ENCODE results near the gene ZNF823.
"Not testable (repeated sequence)": the region's sequence is repeated elsewhere in the genome, so short reads cannot be mapped to it uniquely, and the experiment has no call there.

Gene ZNF823

GRCh38 chr19:11738746-11739620 lies at the start of gene ZNF823:
TSS of gene ZNF823 (minus strand) at chr19:11738946. CDS start at chr19:11738819, 127 bp downstream.
- DNase-seq: peak; percentile 98

- DNase-seq: no peak
Measured at GRCh38 chr19:11787536-11787935, 48.8 kb upstream of the ZNF823 start.

- no peak for DNase-seq
Measured at GRCh38 chr19:11784356-11784755, 45.6 kb upstream of the ZNF823 start.

DNA sequence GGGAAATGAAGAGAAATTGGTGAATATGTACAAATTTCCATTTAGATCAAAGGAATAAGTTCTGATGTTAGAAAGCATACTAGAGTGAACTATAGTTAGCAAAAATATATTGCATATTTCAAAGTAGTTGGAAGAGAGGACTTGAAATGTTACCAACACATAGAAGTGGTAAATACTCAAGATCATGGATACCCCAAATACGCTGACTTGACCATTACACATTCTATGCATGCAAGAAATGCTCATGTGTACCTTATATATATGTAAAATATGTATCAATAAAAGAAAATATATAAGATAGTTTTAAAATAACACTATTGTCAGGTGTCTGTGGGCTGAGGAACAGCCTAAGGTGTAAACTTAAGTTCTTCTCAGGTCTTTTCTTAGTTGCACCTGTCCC lies 45.0 kb upstream of the ZNF823 start:
- DNase-seq: no peak

DNA sequence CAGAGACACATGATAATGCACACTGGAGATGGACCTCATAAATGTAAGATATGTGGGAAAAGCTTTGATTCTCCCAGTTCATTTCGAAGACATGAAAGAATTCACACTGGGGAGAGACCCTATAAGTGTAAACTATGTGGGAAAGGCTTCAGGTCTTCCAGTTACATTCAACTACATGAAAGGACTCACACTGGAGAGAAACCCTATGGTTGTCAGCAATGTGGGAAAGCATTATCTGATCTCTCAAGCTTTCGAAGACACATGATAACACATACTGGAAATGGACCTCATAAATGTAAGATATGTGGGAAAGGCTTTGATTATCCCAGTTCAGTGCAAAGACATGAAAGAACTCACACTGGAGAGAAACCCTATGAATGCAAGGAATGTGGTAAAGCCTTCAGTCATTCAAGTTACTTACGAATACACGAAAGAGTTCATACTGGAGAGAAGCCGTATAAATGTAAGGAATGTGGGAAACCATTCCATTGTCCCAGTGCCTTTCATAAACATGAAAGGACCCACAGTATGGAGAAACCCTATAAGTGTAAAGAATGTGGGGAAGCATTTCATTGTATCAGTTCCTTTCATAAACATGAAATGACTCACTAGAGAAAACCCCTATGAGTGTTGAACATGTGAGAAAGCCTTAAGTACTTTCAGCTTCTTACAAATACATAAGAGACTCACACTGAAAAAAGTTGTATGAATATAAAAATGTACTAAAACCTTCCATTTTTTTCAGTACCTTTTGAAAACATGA lies 42.7 kb upstream of the ZNF823 start:
- no peak for DNase-seq

GRCh38 chr19:11780431-11781020 lies 41.8 kb upstream of the ZNF823 start:
- no peak for DNase-seq

- DNase-seq: not testable (repeated sequence)
Measured at GRCh38 chr19:11776669-11777068, 37.9 kb upstream of the ZNF823 start.

DNA sequence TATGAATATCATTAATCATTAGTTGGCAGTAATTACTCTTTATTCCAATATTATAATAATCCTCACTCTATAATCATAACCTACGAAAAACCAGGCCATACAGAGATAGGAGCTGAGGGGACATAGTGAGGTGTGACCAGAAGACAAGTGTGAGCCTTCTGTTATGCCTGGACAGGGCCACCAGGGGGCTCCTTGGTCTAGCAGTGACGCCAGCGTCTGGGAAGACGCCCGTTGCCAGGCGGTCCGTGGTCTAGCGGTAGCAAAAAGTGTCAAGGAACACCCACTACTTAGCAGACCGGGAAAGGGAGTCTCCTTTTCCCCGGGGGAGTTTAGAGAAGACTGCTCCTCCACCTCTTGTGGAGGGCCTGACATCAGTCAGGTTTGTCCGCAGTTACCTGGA lies 32.8 kb upstream of the ZNF823 start:
- DNase-seq: not testable (repeated sequence)

- DNase-seq: no peak
Measured at GRCh38 chr19:11769995-11770394, 31.2 kb upstream of the ZNF823 start.

GRCh38 chr19:11767633-11768133 lies 28.9 kb upstream of the ZNF823 start:
- peak; percentile 16 for DNase-seq

DNA sequence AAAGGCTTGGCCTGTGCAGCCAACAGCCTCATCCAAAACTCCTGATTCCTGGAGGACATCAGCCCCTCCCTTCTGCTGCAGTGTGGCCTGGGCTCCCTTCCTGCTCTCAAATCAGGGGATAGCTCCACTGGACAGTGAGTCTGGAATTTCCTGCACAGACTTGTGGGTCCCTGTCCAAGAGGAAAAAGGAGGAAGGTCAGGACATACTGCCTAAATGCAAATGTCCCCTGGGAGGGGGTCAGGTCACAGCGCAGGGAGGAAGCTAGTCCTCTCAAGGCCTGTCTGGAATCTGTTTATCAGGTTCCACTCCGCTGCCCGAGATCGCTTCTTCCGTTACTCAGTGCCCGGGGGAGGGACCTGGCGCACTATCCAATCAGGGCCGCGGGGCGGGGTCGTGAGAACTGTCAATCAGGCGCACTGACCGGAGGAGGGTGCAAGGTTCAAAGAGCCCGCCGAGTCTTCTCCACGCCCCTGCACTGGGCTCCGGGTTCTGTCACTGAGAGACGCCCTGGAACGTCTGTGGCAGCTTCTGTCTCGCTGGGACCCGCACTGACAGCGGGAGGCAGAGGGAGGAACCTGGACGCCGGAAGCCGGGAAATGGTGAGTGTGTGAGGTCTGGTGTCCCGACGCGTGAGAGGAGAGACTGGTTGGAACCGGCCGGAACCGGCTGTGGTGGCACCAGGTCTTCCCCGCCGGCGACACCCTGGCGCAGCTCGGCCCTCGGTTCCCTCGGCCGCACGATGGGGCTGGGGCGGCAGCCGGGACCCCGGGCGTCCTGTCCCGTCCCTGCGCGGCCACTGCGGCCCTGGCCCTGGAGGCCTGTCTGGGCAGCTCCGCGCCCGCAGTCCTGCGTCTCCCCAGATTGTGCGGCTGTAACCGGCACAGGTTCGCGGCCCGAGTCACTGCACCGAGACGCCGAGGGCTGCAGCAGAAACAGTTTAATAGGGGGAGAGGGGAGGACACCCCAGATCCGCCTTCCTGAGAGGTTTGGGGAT lies 28.1 kb upstream of the ZNF823 start, which contains the start of gene ZNF441:
Gene ZNF441, plus strand, starts transcription at position 404 of the 995 bp plus-strand sequence. Its CDS starts 194 bp downstream, at position 598.
- peak; percentile 97 for DNase-seq

GRCh38 chr19:11763611-11764010 lies 24.9 kb upstream of the ZNF823 start:
- no peak for DNase-seq

DNA sequence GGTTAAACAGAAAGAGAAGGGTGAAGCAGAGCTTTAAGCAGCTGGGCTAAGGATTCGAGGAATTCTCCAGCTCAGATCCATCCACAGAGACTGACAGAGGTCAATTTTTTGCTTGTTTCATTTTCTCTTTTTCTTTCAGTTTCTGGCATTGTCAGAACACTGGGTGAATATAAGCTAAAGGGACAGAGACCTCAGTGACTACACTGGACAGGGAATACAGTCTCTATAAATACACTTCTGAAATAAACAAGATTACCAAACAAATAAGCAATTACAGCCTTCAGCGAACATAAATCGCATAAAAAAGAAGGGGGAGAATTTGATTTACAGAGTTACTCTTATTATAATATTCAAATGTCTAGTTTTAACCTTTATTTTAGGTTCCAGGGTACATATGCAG lies 24.4 kb upstream of the ZNF823 start:
- no peak for DNase-seq

DNA sequence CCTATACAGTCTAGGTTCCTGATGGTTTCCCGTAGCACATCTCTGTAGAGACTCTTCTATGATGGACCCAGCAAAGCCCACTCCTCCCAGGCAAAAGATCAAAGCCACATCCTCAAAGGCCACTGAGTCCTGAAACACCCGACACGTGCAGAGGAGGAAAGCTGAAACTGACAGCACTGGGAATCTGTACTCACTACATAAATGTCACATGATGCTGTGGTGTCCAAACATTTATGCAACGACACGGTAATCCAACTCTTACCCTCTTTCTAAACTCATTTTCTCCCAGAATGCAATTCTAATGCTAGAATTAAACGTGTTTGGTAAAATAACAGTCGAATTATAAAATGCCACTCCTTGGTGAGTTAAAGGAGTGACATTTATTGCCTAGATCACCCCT lies 21.1 kb upstream of the ZNF823 start:
- no peak for DNase-seq

DNA sequence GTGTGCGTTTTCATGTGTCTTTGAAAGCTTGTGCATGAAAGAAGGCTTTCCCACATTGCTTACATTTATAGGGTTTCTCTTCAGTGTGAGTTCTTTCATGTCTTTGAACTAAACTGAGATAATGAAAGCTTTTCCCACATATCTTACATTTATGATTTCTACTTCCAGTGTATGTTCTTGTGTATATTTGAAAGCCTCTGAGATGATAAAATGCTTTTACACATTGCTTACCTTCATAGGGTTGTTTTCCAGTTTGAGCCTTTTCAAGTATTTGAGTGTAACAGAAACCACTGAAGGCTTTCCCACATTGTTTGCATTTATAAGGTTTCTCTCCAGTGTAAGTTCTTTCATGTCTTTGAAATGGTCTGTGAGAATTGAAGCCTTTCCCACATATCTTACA lies 18.2 kb upstream of the ZNF823 start:
- DNase-seq: no peak

- no peak for DNase-seq
Measured at GRCh38 chr19:11754663-11755062, 15.9 kb upstream of the ZNF823 start.

GRCh38 chr19:11752244-11752736 lies 13.5 kb upstream of the ZNF823 start:
- DNase-seq: no peak

GRCh38 chr19:11749751-11750150 lies 11.0 kb upstream of the ZNF823 start:
- no peak for DNase-seq

GRCh38 chr19:11747277-11747676 lies 8.5 kb upstream of the ZNF823 start:
- DNase-seq: no peak

- DNase-seq: no peak
Measured at GRCh38 chr19:11745869-11746268, 7.1 kb upstream of the ZNF823 start.

DNA sequence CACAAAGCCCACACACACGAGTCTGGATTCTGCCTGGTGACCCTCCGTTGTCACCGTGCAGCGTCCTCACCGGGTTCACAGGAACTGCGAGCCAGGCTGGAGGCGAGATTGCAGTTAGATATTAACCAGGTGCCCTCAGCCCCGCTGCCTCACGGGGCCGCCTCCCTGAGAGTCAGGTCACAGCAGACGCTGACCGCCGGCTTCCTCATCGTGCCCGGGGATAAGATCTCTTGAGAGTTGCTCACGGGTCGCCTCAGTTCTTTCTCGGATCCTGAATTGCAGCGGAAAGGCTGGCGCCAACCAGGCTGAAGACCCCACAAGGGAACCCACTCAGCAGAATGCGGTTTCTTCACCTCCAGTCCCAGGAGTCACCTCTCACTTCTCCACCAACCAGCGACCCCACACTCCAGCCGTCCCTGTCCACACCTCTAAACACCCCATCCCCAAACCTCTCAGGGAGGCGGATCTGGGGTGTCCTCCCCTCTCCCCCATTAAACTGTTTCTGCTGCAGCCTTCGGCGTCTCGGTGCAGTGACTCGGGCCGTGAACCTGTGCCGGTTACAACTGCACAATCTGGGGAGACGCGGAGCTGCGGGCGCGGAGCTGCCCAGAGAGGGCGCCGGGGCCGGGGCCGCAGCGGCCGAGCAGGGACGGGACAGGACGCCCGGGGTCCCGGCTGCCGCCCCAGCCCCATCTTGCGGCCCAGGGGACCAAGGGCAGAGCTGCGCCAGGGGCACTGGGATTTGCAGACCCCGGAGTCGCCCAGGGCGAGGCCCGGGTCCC lies 591 bp downstream of the ZNF823 start:
- peak; percentile 58 for DNase-seq
